ENCODE measurements around the gene POLR2M.

DNA sequence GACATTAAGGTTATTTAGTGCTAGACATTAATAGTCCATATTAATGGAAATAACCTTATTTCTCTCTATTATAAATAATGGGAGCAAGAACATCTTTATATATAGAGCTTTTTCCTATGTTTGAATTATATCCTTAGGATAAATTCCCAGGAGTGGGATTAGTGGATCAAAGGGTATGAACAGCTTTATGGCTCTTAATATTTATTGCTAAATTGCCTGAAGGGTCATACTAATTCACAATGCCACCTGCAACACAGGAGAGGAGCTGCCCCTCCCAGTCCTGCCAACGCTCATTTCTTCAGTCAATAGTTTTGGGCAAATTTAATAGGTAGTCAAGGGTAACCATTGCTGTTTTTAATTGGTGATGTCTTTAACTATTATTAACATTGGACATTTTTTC, 48.9 kb upstream of the POLR2M start:
- TF ChIP-seq, protein P1, sequence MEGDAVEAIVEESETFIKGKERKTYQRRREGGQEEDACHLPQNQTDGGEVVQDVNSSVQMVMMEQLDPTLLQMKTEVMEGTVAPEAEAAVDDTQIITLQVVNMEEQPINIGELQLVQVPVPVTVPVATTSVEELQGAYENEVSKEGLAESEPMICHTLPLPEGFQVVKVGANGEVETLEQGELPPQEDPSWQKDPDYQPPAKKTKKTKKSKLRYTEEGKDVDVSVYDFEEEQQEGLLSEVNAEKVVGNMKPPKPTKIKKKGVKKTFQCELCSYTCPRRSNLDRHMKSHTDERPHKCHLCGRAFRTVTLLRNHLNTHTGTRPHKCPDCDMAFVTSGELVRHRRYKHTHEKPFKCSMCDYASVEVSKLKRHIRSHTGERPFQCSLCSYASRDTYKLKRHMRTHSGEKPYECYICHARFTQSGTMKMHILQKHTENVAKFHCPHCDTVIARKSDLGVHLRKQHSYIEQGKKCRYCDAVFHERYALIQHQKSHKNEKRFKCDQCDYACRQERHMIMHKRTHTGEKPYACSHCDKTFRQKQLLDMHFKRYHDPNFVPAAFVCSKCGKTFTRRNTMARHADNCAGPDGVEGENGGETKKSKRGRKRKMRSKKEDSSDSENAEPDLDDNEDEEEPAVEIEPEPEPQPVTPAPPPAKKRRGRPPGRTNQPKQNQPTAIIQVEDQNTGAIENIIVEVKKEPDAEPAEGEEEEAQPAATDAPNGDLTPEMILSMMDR (IDR thresholded peaks at IDR 0.05; ENCODE audit: extremely low read depth in 1 of 2, insufficient read depth in 1 of 2, low read depth in 1 of 2, low read length in 2 of 2), result no peak
- no peak for TF ChIP-seq POLR2A (IDR thresholded peaks at IDR 0.05; ENCODE audit: low read depth, low read length)
- TF ChIP-seq MYC (IDR thresholded peaks at IDR 0.05; ENCODE audit: low read depth, low read length), result no peak
- TF ChIP-seq, protein P2, sequence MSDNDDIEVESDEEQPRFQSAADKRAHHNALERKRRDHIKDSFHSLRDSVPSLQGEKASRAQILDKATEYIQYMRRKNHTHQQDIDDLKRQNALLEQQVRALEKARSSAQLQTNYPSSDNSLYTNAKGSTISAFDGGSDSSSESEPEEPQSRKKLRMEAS (IDR thresholded peaks at IDR 0.05; ENCODE audit: insufficient read depth, insufficient read length), result no peak
- TF ChIP-seq POLR2AphosphoS5 (IDR thresholded peaks at IDR 0.05; ENCODE audit: insufficient read depth, low read depth, low read length), result no peak
- TF ChIP-seq FOS (IDR thresholded peaks at IDR 0.05; ENCODE audit: borderline replicate concordance, insufficient read depth, low read length), result no peak
- TF ChIP-seq EZH2 (IDR thresholded peaks at IDR 0.05; ENCODE audit: borderline replicate concordance, low read depth, low read length, severe bottlenecking), result no peak
- TF ChIP-seq JUN (IDR thresholded peaks at IDR 0.05; ENCODE audit: borderline replicate concordance, insufficient read depth, insufficient read length, low read depth), result no peak
